Non-pigmented ciliary epithelial cell (primary cell): ENCODE measurements around the gene ATXN7L1.
"Not testable (repeated sequence)": the region's sequence is repeated elsewhere in the genome, so short reads cannot be mapped to it uniquely, and the experiment has no call there.

Source experiments
- DNase-seq: peaks from one replicate; pipeline ENCODE4 v3.0.0-alpha.2; 2010; ENCODE audit warnings: low read depth

The ATXN7L1 gene

GRCh38 chr7:105887569-105888189 lies 11.3 kb upstream of the ATXN7L1 start:
- no peak for DNase-seq

- no peak for DNase-seq
These were observed 10.4 kb upstream of the ATXN7L1 start for GRCh38 chr7:105886776-105887175.

- no peak for DNase-seq
These were observed 9.2 kb upstream of the ATXN7L1 start for GRCh38 chr7:105885387-105886111.

GRCh38 chr7:105883179-105883578 lies 6.8 kb upstream of the ATXN7L1 start:
- not testable (repeated sequence) for DNase-seq

GRCh38 chr7:105881439-105881838 lies 5.0 kb upstream of the ATXN7L1 start:
- DNase-seq = no peak

- DNase-seq = no peak
These were observed 4.4 kb upstream of the ATXN7L1 start for GRCh38 chr7:105880571-105881330.

GRCh38 chr7:105879782-105880181 lies 3.4 kb upstream of the ATXN7L1 start:
- DNase-seq = no peak

GRCh38 chr7:105878746-105879605 lies 2.6 kb upstream of the ATXN7L1 start:
- no peak for DNase-seq

- no peak for DNase-seq
These were observed 1.3 kb upstream of the ATXN7L1 start for GRCh38 chr7:105877736-105878135.

- no peak for DNase-seq
These were observed 684 bp upstream of the ATXN7L1 start for GRCh38 chr7:105876964-105877601.

GRCh38 chr7:105875505-105875904 lies 894 bp downstream of the ATXN7L1 start:
- DNase-seq = no peak

- no peak for DNase-seq
These were observed 2.3 kb downstream of the ATXN7L1 start for GRCh38 chr7:105874055-105874454.

GRCh38 chr7:105872491-105872890 lies 3.9 kb downstream of the ATXN7L1 start:
- no peak for DNase-seq

- no peak for DNase-seq
These were observed 5.3 kb downstream of the ATXN7L1 start for GRCh38 chr7:105871142-105871541.

- no peak for DNase-seq
These were observed 10.1 kb downstream of the ATXN7L1 start for GRCh38 chr7:105866102-105866801.

GRCh38 chr7:105863876-105864275 lies 12.5 kb downstream of the ATXN7L1 start:
- no peak for DNase-seq

GRCh38 chr7:105862770-105863169 lies 13.6 kb downstream of the ATXN7L1 start:
- no peak for DNase-seq

GRCh38 chr7:105862276-105862675 lies 14.1 kb downstream of the ATXN7L1 start:
- no peak for DNase-seq

GRCh38 chr7:105861224-105861623 lies 15.2 kb downstream of the ATXN7L1 start:
- no peak for DNase-seq

GRCh38 chr7:105860793-105861192 lies 15.6 kb downstream of the ATXN7L1 start:
- no peak for DNase-seq
